HG03066 (cell line): ENCODE data around the gene TRIM27.
"Not testable (repeated sequence)": the region's sequence is repeated elsewhere in the genome, so short reads cannot be mapped to it uniquely, and the experiment has no call there.

Experiments used
- ATAC-seq: cut with Tn5 transposase; IDR thresholded peaks from one replicate; pipeline ENCODE4 v1.9.1; 2021; ENCODE audit warnings: low read depth; ENCODE audit not compliant: unreplicated experiment

TRIM27 gene

GRCh38 chr6:28943223-28943556, 19.4 kb upstream of the TRIM27 start:
- no peak for ATAC-seq

GRCh38 chr6:28941684-28942448, 18.1 kb upstream of the TRIM27 start:
- no peak for ATAC-seq

GRCh38 chr6:28940858-28941683, 17.3 kb upstream of the TRIM27 start:
- peak; percentile 51 for ATAC-seq

DNA sequence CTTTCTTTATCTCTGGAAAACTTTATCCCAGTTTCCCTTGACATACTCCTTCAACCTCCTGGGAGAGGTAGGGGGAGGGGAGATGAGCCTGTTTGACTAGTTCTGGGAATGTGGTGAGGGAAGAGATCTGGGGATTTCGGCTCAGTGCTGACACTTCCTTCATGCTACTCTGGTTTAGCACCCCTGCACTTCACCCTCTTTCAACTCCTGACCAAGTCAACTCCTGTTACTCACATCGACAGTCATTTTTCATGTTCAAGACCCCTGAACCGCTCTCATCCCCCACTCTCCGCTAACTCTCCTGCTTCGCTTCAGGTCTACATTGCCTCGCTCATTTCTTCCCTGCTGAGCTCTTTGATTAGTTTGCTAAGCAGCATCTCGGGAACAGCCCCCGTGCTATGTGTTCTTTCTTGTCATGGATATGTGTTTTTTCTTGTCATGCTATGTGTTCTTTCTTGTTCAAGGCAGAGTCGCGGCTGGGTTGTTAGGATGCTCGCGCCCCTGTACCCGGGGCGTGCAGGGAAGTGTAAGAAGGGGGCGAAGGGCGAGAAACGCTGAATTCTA, 16.6 kb upstream of the TRIM27 start:
- no peak for ATAC-seq

GRCh38 chr6:28933069-28933468, 9.3 kb upstream of the TRIM27 start:
- no peak for ATAC-seq

DNA sequence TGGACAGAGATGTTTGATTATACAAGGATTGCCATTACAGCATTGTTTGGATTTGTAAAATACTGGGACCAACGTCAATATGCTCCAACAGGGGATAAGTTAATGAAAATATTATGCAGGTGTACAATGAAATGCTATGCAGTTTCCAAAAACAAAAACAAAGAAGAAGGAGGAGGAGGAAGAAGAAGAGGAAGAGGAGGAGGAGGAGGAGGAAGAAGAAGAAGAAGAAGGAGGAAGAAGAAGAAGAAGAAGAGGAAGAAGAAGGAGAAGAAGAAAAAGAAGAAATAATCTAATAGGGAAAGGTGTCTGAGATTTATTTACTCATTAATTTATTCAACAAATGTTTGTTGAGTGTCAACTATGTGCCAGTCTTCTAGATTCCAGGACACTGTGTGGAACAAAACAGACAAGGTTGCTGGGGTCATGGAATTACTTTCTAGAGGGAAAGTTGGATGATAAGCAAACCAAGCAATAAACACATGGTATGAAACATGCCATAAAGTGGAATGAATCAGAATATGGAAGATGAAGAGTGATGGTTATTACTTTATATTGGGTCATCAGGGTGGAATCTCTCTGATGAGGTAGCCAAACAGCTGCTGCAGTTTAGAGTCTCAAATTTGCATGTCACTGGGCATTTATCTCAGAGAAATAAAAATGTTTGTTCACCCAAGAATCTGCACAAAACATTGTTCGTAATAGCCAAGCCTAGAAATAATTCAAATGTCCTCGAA, 6.3 kb upstream of the TRIM27 start:
- ATAC-seq: no peak

GRCh38 chr6:28929339-28929738, 5.6 kb upstream of the TRIM27 start:
- ATAC-seq: not testable (repeated sequence)

GRCh38 chr6:28927846-28928245, 4.1 kb upstream of the TRIM27 start:
- ATAC-seq: no peak

DNA sequence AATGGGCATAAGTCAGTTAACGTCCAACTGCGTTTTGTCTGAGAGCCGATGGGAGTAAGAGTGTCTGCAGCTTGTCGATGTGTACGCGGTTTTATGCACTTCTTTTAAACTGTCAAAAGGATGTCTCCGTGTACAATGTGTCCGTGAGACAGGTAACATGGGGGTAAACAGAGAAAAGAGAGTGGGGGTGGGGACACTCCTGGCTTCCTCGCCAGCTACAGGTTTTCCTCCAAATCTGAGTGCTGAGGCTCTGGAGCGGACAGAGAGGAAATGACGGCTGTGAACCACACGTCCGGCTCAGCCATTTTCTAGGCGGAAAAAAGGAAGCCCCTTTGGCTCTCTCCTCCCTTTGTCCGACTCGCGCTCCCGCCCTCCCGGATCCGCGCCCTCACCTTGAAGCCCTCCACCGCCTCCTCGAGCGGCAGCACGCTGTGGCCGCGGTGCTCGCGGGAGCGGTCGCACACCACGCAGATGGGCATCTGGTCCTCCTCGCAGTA, 916 bp downstream of the TRIM27 start:
- ATAC-seq: peak; percentile 34

DNA sequence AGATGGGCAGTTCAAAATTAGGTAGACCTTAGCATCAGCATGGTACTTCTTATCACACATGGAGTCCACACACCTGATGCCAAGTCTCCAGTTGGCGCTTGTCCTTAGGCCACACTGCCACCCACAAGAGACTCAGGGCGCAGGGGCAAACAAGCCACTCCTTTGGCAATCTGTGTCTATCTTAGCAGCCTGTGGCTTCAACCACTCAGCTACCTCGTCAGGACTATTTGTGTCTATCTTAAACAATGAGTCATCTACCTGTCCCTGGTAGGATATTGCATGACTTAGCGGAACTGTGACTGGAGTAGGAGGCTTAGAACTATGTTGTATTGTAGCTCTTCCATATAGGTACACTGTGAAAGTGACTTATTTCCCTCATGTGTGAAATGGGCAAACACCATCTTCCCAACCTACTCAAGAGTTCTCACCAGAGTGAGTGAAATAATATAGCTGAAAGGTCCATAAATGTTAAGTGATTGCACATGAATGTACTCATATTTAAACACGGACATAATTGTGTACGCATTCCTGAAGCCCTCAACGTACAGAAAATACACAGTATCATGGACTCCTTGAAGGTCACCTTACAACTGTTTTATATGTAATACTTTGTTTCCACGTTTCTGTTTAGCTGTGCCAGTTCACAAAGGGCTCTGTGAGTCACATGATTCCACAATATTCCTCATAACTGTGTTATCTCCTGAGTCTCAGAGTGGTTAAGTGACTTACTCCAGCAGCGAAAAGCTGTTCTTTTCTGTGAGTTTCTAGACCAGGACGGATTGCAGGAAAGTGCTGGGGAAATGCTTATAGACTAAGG, 1.6 kb downstream of the TRIM27 start:
- no peak for ATAC-seq

GRCh38 chr6:28920281-28920680, 3.5 kb downstream of the TRIM27 start:
- no peak for ATAC-seq

DNA sequence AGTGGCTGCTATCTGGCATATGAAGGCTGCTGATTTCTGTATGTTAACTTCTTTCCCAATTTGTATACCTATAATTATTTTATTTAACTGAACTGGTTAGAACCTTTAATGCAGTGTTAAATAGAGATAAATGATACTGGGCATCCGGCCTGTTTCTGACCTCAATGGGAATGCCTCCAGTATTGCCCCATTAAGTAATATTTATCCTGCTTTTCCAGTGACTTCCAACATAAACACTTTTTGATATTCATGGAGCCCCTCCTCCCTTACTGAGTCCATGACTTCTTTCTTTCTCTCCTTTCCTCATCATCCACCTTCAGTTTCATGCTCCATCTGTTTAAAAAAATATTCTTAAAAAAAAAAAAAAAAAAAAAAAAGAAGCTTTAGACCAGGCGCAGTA, 8.8 kb downstream of the TRIM27 start:
- ATAC-seq: no peak

- ATAC-seq: no peak
Observed at GRCh38 chr6:28910901-28911690, 12.7 kb downstream of the TRIM27 start.

DNA sequence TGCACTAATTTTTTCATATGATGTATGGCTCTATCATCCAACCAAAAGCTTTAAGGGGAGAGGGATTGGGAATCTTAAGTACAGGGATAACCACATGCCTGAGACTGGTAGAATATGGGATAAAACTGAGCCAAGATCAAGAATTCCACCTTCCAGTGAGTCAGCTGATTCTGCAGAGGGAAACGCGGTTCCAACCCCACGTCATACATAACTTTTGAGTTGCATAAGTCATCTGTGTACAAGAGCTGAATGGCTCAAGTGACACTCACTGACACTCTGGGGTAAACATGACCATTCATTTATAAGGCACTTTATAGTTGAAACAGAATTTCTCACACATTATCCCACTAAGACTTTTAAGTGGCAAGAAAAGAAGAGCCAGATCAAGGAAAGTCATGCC, 16.4 kb downstream of the TRIM27 start:
- no peak for ATAC-seq

DNA sequence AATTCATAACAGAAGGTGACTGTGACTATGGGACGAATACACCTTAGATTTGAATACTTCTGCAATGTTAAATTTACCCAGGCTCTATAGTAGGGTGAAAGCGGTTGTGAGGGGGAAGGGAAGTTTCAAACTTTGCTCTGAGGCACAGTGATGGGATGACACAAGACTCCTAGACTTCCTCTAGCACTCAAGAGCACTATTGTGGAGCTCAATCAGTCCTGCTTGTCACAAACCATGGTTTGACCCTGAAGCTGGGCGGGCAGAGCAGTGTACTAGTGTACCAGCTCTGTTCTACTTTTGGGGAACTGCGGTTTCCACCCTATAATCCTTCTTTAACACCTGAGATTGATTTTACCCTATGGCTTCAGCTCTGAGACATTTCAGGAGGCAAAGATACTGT, 17.1 kb downstream of the TRIM27 start:
- ATAC-seq: no peak

DNA sequence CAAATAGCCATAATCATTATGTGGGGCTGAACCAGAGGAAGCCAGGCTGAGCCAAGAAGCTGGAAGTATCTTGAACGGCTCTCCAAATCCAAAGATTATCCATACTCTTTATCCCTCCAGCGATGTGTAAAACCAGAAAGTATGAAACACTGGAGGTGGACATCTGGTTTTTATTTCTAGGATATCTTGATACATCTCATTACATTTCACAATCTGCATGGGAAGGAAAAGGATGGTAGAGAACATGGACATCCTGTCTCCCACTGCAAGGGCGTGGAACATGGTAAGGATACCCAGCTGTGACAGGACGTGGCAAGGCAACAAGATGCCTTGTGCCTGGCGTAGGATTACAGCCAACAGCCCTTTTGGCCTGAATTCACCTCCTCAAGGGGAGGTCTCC, 20.1 kb downstream of the TRIM27 start:
- no peak for ATAC-seq

GRCh38 chr6:28901831-28902230, 22.0 kb downstream of the TRIM27 start:
- ATAC-seq: no peak

DNA sequence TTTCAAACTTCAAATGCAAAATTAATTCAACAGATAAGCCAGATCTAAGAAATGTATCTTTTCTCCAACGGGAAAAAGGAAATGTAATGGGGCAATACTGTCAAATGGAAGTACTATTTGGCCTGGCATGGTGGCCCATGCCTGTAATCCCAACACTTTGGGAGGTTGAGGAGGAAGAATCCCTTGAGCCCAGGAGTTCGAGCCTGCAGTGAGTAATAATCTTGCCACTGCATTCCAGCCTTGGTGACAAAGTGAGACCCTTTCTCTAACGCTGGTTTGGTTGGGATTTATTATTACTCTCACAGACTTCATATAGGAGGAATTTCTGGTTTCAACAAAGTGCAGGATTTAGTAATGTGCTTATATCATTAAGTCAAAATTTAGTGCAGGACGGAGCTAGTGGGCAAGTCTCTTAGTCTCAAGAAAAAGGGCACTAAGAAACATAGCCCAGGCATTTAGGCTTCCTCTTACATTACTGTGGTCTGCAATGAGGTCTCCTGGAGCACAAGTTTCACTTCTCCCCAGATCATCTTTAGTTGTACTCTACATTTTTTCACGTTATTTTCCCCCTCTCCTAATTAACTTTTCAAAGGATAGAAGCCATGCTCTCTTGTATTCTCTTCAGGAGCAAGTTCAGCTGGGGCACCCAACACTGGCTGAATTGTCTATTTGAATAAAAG, 23.1 kb downstream of the TRIM27 start:
- no peak for ATAC-seq

- ATAC-seq: no peak
Observed at GRCh38 chr6:28898710-28898965, 25.1 kb downstream of the TRIM27 start.
